A673 (cell line): ENCODE data around the gene NUDC.

Experiments used
- CTCF ChIP-seq: fragments of 300-800, 200-600 bp; sonication (generic); conservative IDR thresholded peaks from 2 replicates; pipeline ENCODE4 v1.5.1; 2017; ENCODE audit warnings: low read depth, mild to moderate bottlenecking, antibody characterized with exemption, low read length, moderate library complexity, mixed read lengths
- EZH2 ChIP-seq: fragments of 200-600 bp; sonication (generic); IDR thresholded peaks from 2 replicates; pipeline ENCODE4 v1.6.1; 2017; ENCODE audit warnings: borderline replicate concordance, low read depth, mild to moderate bottlenecking, mixed read lengths, antibody characterized with exemption, low read length; ENCODE audit not compliant: poor library complexity, severe bottlenecking

DNA sequence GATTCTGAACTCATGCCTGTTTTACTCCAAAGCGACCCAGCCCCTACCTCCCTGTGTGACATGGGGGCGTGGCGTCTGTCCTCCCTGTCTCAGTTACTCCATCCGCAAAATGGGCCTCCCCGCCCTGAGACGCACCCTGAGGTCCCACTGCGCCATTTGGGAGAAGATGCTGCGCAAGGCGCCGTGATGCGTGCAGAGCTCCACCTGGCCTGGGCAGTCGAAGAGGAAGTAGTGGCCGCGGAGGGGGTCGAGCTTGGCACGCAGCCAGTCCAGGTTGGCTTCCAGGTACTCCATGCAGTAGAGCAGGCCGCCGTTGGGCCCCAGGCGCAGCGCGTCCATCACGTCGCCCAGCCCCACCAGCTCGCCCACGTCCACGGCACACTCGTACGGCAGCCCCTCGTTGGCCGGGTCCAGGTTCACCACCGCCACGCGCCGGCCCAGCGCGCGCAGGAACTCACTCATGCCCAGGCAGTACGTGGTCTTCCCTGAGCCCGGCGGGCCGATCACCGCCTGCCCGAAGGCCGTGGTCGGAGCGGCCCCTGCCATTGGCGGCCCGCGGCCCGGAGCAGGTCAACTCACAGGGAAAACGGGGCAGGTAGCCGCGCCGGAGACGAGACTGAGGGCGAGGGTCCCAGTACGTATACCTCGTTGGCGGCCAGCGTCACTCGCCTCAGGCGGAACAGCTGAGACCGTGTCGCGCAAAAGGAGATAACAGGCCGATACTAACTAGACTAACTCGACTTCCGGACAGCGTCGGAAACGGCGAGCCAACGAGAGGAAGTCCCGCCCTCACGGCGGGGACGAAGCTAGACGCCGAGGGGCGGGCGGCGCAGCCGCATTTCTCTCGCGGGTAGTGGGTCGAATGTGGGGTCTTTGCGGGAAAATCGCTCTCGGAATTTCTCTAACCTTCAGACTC, 31.7 kb upstream of the NUDC start, which contains the start of gene GPN2:
- no peak for TF ChIP-seq CTCF
- TF ChIP-seq EZH2: no peak
